Measurements from ENCODE around the gene DDX20.

DNA sequence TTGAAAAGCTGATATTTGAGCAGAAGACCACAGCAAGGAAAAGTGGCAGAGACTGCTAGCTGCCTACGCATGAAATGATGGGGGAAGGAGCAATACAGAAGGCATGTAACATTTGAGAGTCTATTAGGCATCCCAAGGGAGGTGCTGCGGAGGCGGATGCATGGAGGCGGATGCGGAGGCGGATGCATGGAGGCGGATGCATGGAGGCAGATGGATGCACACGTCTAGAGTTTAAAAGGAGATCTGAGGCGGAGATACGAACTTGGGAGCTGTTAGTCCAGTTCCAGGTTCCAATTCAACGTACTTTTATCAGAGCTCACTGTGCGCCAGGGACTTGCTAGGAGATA is 744 bp upstream of the DDX20 start:
- TF ChIP-seq CTCF (IDR thresholded peaks at IDR 0.05) (no peak), EP300 (IDR thresholded peaks at IDR 0.05) (no peak), POLR2AphosphoS5 (IDR thresholded peaks at IDR 0.05) (no peak), POLR2A (IDR thresholded peaks at IDR 0.05) (no peak)
